Measurements from ENCODE around the gene GNAQ.

GRCh38 chr9:77912895-77913693 is 118.5 kb downstream of the GNAQ start:
- TF ChIP-seq, protein P1, sequence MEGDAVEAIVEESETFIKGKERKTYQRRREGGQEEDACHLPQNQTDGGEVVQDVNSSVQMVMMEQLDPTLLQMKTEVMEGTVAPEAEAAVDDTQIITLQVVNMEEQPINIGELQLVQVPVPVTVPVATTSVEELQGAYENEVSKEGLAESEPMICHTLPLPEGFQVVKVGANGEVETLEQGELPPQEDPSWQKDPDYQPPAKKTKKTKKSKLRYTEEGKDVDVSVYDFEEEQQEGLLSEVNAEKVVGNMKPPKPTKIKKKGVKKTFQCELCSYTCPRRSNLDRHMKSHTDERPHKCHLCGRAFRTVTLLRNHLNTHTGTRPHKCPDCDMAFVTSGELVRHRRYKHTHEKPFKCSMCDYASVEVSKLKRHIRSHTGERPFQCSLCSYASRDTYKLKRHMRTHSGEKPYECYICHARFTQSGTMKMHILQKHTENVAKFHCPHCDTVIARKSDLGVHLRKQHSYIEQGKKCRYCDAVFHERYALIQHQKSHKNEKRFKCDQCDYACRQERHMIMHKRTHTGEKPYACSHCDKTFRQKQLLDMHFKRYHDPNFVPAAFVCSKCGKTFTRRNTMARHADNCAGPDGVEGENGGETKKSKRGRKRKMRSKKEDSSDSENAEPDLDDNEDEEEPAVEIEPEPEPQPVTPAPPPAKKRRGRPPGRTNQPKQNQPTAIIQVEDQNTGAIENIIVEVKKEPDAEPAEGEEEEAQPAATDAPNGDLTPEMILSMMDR (IDR thresholded peaks at IDR 0.05; ENCODE audit: low read depth, low read length, poor library complexity, severe bottlenecking): no peak
- no peak for TF ChIP-seq EZH2phosphoT487 (IDR thresholded peaks at IDR 0.05; ENCODE audit: borderline replicate concordance, low read length)

All from DOHH2 (cell line).